ENCODE results near the gene MRGPRD.

Gene MRGPRD

DNA sequence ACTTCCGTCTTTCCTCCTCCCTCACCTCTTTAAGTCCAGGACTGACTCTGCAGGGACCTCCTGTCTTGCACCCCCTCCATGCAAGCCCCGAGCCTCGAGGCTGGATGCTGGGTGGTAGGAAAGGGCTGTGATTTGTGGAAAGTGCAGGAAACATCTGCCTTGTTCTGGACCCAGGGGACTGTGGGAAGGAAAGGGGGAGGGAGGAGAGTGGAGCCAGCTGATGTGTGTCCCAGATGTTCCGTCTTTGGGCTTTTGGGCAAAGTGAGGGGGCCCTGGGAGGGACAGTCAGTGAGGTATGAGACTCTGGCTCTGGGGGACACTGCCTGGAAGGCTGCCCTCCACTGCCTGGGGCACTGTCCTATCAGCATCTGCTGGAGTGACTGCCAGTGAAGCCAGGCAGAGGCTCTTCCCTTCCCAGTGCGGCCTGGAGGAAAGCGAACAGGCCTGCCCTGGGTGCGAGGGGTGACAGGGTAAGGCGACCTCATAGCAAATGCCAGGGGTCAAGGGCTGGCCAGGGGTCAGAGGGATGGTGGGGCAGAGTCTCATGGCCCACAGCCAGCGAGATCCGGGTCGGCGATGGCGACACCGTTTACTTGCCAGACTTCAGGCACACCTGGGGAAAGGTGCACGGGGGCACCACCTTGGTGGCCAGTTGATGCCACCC, 1.7 kb downstream of the MRGPRD start:
- Histone ChIP-seq H3K9me2 (replicated peaks; ENCODE audit: low read depth, low read length) (no peaks in the 10 kb centered on the region), H4K20me1 (ENCODE audit: insufficient read depth, low read length, poor library complexity, severe bottlenecking) (no peaks in the 10 kb centered on the region), H3K9me3 (ENCODE audit: insufficient read depth, low read depth, low read length) (no peaks in the 10 kb centered on the region), H3K27me3 (ENCODE audit: insufficient read depth, low read length, poor library complexity, severe bottlenecking) (no peaks in the 10 kb centered on the region), H3K9ac (ENCODE audit: low read depth, low read length, poor library complexity, severe bottlenecking) (no peak overlapping the region), H3K79me2 (ENCODE audit: insufficient read depth, low read length) (no peaks in the 10 kb centered on the region), H3K4me2 (ENCODE audit: low read depth, low read length, poor library complexity, severe bottlenecking) (no peak overlapping the region), H2AFZ (ENCODE audit: low read length) (no peak overlapping the region), H3K4me1 (ENCODE audit: insufficient read depth, low read length, poor library complexity, severe bottlenecking) (no peaks in the 10 kb centered on the region), H3F3A (ENCODE audit: low read depth) (no peaks in the 10 kb centered on the region), H3K4me3 (ENCODE audit: low read length, poor library complexity, severe bottlenecking) (no peak overlapping the region), H3K36me3 (ENCODE audit: insufficient read depth, low read length) (no peaks in the 10 kb centered on the region)
- TF ChIP-seq EZH2phosphoT487 (IDR thresholded peaks at IDR 0.05; ENCODE audit: borderline replicate concordance) (no peak), CTCF (conservative IDR thresholded peaks at IDR 0.05; ENCODE audit: low read length) (no peak)

DNA sequence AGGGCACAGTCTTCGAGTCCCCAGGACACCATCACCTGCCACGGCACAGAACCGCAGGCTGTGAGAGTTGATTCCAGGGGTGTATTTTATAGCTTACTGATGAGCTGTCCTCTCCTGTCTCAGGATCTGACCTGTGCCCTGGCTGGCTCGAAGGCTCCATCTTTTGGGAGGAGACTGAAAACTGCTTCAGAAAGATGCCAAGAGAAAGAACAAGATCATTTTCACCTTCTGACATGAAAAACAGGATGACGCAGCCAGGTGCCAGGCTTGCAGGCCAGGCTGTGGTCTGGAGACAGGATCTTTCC, 2.2 kb downstream of the MRGPRD start:
- Histone ChIP-seq H3K79me2 (ENCODE audit: insufficient read depth, low read length) (no peaks in the 10 kb centered on the region), H3K9me2 (replicated peaks; ENCODE audit: low read depth, low read length) (no peaks in the 10 kb centered on the region), H4K20me1 (ENCODE audit: insufficient read depth, low read length, poor library complexity, severe bottlenecking) (no peaks in the 10 kb centered on the region), H3K27me3 (ENCODE audit: insufficient read depth, low read length, poor library complexity, severe bottlenecking) (no peaks in the 10 kb centered on the region), H3K9ac (ENCODE audit: low read depth, low read length, poor library complexity, severe bottlenecking) (no peak overlapping the region), H3F3A (ENCODE audit: low read depth) (no peaks in the 10 kb centered on the region), H2AFZ (ENCODE audit: low read length) (no peak overlapping the region), H3K36me3 (ENCODE audit: insufficient read depth, low read length) (no peaks in the 10 kb centered on the region), H3K4me2 (ENCODE audit: low read depth, low read length, poor library complexity, severe bottlenecking) (no peak overlapping the region), H3K9me3 (ENCODE audit: insufficient read depth, low read depth, low read length) (no peaks in the 10 kb centered on the region), H3K4me3 (ENCODE audit: low read length, poor library complexity, severe bottlenecking) (no peak overlapping the region), H3K4me1 (ENCODE audit: insufficient read depth, low read length, poor library complexity, severe bottlenecking) (no peaks in the 10 kb centered on the region)
- TF ChIP-seq EZH2phosphoT487 (IDR thresholded peaks at IDR 0.05; ENCODE audit: borderline replicate concordance) (no peak), CTCF (conservative IDR thresholded peaks at IDR 0.05; ENCODE audit: low read length) (no peak)

- H3K9me3 ChIP-seq (ENCODE audit: insufficient read depth, low read depth, low read length), result no peaks in the 10 kb centered on the region
- H2AFZ ChIP-seq (ENCODE audit: low read length), result no peak overlapping the region
- no peak overlapping the region for H3K9ac ChIP-seq (ENCODE audit: low read depth, low read length, poor library complexity, severe bottlenecking)
- H3K4me3 ChIP-seq (ENCODE audit: low read length, poor library complexity, severe bottlenecking), result no peak overlapping the region
- H3K4me1 ChIP-seq (ENCODE audit: insufficient read depth, low read length, poor library complexity, severe bottlenecking), result no peaks in the 10 kb centered on the region
- no peaks in the 10 kb centered on the region for H3K36me3 ChIP-seq (ENCODE audit: insufficient read depth, low read length)
- H3F3A ChIP-seq (ENCODE audit: low read depth), result no peaks in the 10 kb centered on the region
- H3K27me3 ChIP-seq (ENCODE audit: insufficient read depth, low read length, poor library complexity, severe bottlenecking), result no peaks in the 10 kb centered on the region
- H4K20me1 ChIP-seq (ENCODE audit: insufficient read depth, low read length, poor library complexity, severe bottlenecking), result no peaks in the 10 kb centered on the region
- TF ChIP-seq EZH2phosphoT487 (IDR thresholded peaks at IDR 0.05; ENCODE audit: borderline replicate concordance) (no peak), CTCF (conservative IDR thresholded peaks at IDR 0.05; ENCODE audit: low read length) (no peak)
- H3K4me2 ChIP-seq (ENCODE audit: low read depth, low read length, poor library complexity, severe bottlenecking), result no peak overlapping the region
- H3K79me2 ChIP-seq (ENCODE audit: insufficient read depth, low read length), result no peaks in the 10 kb centered on the region
- no peaks in the 10 kb centered on the region for H3K9me2 ChIP-seq (replicated peaks; ENCODE audit: low read depth, low read length)
These were observed 2.8 kb downstream of the MRGPRD start for GRCh38 chr11:68977781-68978625.

Measured in Loucy (cell line).